Fibroblast of gingiva (primary cell): Measurements from ENCODE around the gene GRAP2.

Source experiments
- DNase-seq: peaks from one replicate; pipeline ENCODE4 v3.0.0-alpha.2; 2011; ENCODE audit warnings: low read depth

GRAP2 gene

DNA sequence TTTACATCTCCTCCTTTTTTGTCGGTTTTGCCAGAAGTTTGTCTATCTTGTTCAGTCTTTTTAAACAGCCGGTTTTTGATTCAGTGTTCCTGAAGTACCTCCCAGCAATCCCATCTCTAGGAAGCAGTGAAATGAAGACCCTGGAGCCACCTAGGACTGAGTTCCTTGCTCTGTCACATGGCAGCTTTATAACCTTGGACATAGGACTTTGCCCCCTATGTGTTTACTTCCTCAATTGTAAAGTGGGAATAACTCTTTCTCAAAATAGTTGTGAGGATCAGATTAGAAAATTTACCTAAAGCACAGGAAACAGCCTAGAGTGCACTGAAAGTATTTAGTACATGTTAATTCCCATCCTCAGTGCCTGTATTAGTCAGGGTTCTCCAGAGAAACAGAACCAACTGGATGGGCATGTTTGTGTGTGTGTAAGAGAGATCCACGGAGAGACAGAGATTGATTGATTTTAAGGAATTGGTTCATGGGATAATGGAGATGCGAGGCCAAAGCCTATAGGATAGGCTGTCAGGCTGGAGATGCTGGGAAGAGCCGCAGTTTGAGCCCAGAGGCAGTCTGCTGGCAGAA lies 113.9 kb downstream of the GRAP2 start:
- DNase-seq, result no peak

DNA sequence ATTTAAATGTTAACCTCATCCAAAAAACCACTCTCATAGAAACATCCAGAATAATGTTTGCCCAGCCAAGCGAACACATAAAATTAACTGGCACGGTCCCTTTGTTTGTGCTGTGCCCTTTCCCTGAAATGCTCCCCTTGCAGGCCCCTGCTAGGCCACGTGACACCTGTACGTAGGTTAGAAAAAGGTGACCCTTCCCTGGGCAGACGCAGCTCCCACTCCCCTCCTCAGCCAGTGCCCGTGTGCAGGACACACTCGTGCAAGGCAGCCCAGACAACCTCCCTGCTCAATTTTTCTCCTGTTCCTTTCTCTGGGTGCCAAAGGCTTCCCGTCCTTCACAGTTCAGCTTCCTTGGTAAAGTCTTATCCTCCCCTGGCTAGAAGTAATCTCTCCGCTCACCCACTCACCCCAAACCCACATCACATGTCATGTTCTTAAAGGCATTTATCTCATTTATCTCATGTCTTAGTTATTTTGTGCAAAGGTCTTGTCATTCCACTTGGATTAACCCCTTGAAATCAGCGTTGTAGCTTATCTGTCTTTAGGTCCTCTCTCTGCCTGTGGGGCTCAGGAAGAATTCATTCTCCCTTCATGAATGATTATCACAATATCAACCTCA lies 114.6 kb downstream of the GRAP2 start:
- DNase-seq, result no peak

DNA sequence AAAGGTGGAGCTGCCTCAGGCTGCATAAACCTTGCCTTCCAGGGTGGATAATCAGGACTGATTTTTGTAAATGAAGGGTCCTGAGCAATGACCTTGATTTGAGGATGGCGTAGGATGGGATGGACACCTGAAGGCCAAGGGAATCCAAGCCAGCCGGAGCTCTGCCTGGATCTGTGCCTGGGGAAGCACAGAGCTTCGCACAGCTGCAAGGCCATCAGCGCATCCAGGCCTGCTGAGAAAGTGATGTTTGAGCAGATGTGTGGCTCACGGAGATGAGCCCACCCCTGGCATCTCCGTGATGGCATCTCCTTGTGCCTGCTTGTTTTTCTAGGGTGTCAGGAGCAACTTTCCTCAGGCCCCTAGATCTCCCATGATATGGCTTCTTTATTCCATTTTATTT lies 117.2 kb downstream of the GRAP2 start:
- DNase-seq, result no peak

DNA sequence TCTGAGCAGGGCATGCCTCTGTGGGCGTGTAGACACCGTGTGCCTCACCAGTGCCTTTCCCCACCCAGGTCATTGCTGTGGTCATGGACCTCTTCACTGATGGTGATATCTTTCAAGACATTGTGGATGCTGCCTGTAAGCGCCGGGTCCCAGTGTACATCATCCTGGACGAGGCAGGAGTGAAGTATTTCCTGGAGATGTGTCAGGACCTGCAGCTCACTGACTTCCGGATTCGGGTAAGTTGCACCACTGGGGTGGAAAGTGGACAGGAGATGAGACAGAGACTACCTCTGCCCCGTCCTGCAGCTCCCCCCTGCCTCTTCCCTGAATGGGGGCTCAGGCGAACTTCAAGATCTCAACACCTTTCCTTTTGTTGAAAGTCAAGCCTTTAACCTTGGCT lies 118.2 kb downstream of the GRAP2 start:
- no peak for DNase-seq

DNA sequence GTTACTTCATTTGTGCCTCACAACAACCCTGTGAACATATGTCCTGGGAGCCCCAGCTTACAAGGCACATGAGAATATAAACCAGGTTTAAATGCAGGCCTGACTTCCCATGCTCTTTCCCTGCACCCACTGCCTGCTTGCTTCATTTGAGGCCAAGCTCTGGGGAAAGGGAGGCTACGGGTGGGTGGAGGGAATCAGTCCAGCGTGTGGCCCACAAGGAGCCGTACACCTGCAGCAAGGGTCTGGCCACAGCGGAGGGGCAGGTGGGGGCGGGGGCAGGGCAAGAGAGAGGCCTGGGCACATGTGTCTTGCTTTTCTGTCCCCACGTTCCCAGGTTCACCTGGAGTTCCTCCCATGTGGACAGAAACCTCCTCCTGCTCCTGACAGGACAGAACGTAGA lies 120.1 kb downstream of the GRAP2 start:
- DNase-seq, result no peak

DNA sequence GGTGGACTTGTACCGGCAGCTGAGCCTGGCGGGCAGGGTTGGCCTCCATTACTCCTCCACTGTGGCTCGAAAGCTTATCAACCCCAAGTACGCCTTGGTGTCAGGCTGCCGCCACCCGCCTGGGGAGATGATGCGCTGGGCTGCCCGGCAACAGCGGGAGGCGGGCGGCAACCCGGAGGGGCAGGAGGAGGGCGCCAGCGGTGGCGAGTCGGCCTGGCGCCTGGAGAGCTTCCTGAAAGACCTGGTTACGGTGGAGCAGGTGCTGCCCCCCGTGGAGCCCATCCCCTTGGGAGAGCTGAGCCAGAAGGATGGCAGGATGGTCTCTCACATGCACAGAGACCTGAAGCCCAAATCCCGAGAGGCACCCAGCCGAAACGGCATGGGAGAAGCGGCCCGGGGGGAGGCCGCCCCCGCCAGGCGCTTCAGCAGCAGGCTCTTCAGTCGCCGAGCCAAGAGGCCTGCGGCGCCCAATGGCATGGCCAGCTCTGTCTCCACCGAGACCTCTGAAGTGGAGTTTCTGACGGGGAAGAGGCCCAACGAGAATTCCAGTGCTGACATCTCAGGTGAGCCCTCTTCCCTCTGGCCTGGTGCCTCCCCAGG lies 120.6 kb downstream of the GRAP2 start:
- no peak for DNase-seq

DNA sequence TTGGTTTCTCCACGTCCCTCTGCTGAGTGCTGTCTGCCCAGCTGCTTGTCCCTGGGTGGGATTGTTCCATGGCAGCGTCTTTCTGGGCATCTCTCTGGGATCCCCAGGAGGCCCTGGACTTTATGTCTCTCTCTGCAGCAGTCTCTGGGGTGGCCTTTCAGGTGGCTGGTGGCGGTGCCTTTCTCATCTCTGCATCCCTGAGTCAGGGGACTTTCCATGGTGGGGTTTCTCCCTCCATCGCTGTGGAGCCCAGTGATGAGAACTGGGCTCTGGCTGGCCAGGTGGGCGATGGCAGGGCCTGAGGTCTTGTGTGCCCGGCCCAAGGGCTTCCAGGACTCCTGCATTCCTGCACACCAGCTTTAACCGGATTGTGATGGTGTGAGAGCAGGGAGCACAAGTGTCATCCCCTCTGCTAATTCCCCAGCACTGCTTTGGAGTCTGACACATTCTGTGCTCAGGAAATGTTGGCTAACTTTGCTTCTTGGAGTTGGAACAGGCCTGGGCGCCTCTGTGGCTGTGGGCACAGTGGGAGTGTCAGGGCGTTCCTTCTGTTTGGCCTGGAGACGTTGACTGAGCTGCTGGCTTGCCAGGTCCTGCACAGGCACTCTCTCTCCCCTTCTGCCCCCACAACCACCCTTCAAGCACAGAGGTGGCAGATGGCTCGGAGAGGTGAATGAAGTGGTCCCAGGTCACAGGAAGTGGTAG lies 121.8 kb downstream of the GRAP2 start:
- DNase-seq, result no peak
